SJSA1 (cell line): ENCODE results near the gene TSTD2. TPM values are rescaled to one million over a fixed set of nuclear protein-coding genes. Genes with fewer than 3 reads are reported as not detected.

ENCODE experiments used
- DNase-seq, 2 experiments: peaks; one replicate each; pipeline ENCODE4 v3.0.0-alpha.2; 2015 to 2020; ENCODE audit warnings: low spot score in 2 of 2, low read depth in 1 of 2
- H3K27ac ChIP-seq: fragments of 250-450 bp; sonication (Bioruptor Pico); 2 replicates; pipeline ENCODE4 v1.5.1; 2020; ENCODE audit warnings: mild to moderate bottlenecking, moderate library complexity
- H3K27me3 ChIP-seq: fragments of 250-450 bp; sonication (Bioruptor Pico); replicated peaks from 2 replicates; pipeline ENCODE4 v1.5.1; 2020; ENCODE audit warnings: mild to moderate bottlenecking, moderate library complexity
- H3K36me3 ChIP-seq: fragments of 250-450 bp; sonication (Bioruptor Pico); 2 replicates; pipeline ENCODE4 v1.5.1; 2020; ENCODE audit warnings: mild to moderate bottlenecking
- H3K4me1 ChIP-seq: fragments of 250-450 bp; sonication (Bioruptor Pico); replicated peaks from 2 replicates; pipeline ENCODE4 v1.6.1; 2021; ENCODE audit warnings: mild to moderate bottlenecking
- H3K4me3 ChIP-seq: fragments of 250-450 bp; sonication (Bioruptor Pico); 2 replicates; pipeline ENCODE4 v1.5.1; 2020; ENCODE audit warnings: mild to moderate bottlenecking
- H3K9me3 ChIP-seq: fragments of 250-450 bp; sonication (Bioruptor Pico); replicated peaks from 2 replicates; pipeline ENCODE4 v1.5.1; 2020; ENCODE audit warnings: mild to moderate bottlenecking
- total RNA-seq: library from RNA; depleted of rRNA; stranded (reverse); fragments of >200 nt; shearing (Covaris generic); gene quantifications from 2 replicates; pipeline ENCODE4 v1.2.3, GENCODE V29; 2014

The TSTD2 gene
- total RNA-seq, 1 experiment from 2014 or later = 11.9 TPM

DNA sequence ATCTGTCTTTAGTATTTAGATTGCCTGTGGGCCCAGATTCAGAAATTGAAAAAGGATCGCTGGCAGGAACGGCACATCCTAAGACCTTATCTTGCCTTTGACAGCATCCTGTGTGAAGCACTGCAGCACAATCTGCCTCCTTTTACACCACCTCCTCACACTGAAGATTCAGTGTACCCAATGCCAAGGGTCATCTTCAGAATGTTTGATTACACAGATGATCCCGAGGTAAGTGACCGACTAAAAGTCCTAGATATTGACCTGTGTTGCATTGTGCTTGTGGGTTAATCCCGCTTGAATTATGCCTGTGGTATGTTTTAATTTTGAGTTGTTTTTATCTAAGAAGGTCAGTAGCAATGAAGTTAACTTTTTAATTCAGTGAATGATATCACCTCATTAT lies 14.8 kb upstream of the TSTD2 start:
- Histone ChIP-seq H3K4me3 (no peak overlapping the region), H3K36me3 (peaks cover 72% of the 10 kb centered on the region)

GRCh38 chr9:97645720-97646119 lies 12.6 kb upstream of the TSTD2 start:
- Histone ChIP-seq H3K4me1 (no peaks in the 10 kb centered on the region), H3K36me3 (peaks cover 72% of the 10 kb centered on the region), H3K4me3 (no peak overlapping the region), H3K27me3 (no peaks in the 10 kb centered on the region), H3K27ac (no peak overlapping the region), H3K9me3 (no peaks in the 10 kb centered on the region)
- no peak for DNase-seq

More for the DNA sequence above, 14.8 kb upstream of the TSTD2 start:
- DNase-seq = no peak
- Histone ChIP-seq H3K9me3 (no peaks in the 10 kb centered on the region), H3K4me1 (peaks cover 11% of the 10 kb centered on the region), H3K27me3 (no peaks in the 10 kb centered on the region), H3K27ac (no peak overlapping the region)

GRCh38 chr9:97640325-97640724 lies 7.2 kb upstream of the TSTD2 start:
- no peaks in the 10 kb centered on the region for H3K9me3 ChIP-seq
- H3K36me3 ChIP-seq = peaks cover 53% of the 10 kb centered on the region
- DNase-seq = no peak
- no peak overlapping the region for H3K27ac ChIP-seq
- no peak overlapping the region for H3K4me3 ChIP-seq
- no peaks in the 10 kb centered on the region for H3K4me1 ChIP-seq
- no peaks in the 10 kb centered on the region for H3K27me3 ChIP-seq

- H3K9me3 ChIP-seq = no peaks in the 10 kb centered on the region
- no peak overlapping the region for H3K27ac ChIP-seq
- no peak overlapping the region for H3K4me3 ChIP-seq
- no peak for DNase-seq
- no peaks in the 10 kb centered on the region for H3K4me1 ChIP-seq
- no peaks in the 10 kb centered on the region for H3K27me3 ChIP-seq
- peaks cover 39% of the 10 kb centered on the region for H3K36me3 ChIP-seq
Measured at GRCh38 chr9:97638666-97639065, 5.5 kb upstream of the TSTD2 start.

- DNase-seq = no peak
- Histone ChIP-seq H3K36me3 (peaks cover 24% of the 10 kb centered on the region), H3K27me3 (no peaks in the 10 kb centered on the region), H3K27ac (no peak overlapping the region), H3K4me1 (peaks cover 3% of the 10 kb centered on the region; the same call in 1 of the 2 replicates), H3K4me3 (no peak overlapping the region), H3K9me3 (no peaks in the 10 kb centered on the region)
Measured at GRCh38 chr9:97636903-97637302, 3.7 kb upstream of the TSTD2 start.

- Histone ChIP-seq H3K4me1 (peaks cover 5% of the 10 kb centered on the region; the same call in 1 of the 2 replicates), H3K27ac (no peak overlapping the region), H3K4me3 (peak overlapping the region; percentile 66), H3K27me3 (no peaks in the 10 kb centered on the region), H3K9me3 (no peaks in the 10 kb centered on the region), H3K36me3 (peaks cover 8% of the 10 kb centered on the region; the same call in 1 of the 2 replicates)
- DNase-seq = no peak
Measured at GRCh38 chr9:97635026-97635425, 1.9 kb upstream of the TSTD2 start.

DNA sequence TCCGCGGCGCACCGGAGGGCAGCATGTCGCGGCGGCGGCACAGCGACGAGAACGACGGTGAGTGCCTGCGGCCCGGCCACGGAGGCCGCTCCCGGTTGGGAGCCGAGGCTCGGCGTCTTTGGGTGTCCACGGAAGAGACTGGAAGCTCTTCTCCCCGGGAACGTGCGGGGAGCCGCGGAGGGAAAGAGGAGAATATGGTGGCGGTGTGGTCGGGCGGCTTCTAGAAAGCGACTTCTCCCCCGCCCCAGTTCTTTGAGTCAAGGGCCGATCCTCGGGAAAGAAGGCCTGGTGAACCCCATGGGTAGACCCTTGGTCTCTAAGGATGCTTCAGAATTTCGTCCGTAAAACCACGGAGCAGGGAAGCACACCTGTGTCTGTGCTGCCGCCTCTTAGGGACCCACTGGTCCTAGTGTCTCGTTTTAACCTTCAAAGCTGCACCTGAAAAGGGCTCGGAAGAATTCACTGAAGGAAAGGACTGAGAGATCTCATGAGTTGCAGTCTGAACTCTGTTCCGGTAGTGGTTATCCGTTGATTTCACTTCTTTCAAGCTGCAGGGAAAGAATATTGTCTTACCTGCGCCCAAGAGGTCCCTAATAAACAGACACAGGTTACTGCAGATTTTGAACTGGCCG lies 807 bp upstream of the TSTD2 start:
- DNase-seq = no peak
- peak overlapping the region; percentile 66 for H3K4me3 ChIP-seq
- H3K27ac ChIP-seq = peak overlapping the region; percentile 97
- H3K4me1 ChIP-seq = peaks cover 5% of the 10 kb centered on the region
- no peaks in the 10 kb centered on the region for H3K27me3 ChIP-seq
- no peaks in the 10 kb centered on the region for H3K9me3 ChIP-seq
- H3K36me3 ChIP-seq = peaks cover 8% of the 10 kb centered on the region; the same call in 1 of the 2 replicates

DNA sequence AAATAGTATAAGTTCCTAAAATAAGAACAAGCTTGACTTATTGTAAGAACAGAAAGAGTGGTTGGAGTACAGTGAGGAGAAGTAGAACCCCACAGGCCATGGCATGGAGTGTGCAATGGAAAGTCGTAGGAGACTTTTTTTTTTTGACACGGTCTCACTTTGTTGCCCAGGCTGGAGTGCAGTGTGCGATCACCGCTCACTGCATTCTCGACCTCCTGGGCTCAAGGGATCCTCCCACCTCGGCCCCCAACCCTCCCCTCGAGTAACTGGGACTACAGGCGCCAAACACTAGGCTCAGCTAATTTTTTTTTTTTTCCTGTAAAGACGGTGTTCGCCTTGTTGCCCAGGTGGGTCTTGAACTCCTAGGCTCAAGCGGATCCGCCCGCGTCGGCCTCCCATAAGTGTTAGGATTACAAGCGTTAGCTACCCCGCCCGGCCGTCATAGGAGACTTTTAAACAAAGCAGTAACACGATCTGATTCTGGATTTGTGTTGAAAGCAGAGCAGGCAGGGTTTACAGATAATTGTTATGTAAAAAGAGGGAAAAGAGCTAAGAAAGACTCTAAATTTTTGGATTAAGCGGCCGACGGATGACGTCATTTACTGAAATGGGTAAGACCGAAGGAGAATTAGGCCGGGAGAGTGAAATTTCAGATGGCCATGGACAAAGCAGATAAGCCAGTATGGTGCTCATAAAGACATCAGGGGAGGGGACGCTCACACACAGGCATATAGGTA lies 752 bp downstream of the TSTD2 start:
- Histone ChIP-seq H3K27me3 (no peaks in the 10 kb centered on the region), H3K4me3 (peak overlapping the region; percentile 66), H3K4me1 (peaks cover 21% of the 10 kb centered on the region), H3K9me3 (no peaks in the 10 kb centered on the region), H3K27ac (peak overlapping the region; percentile 97), H3K36me3 (peaks cover 8% of the 10 kb centered on the region; the same call in 1 of the 2 replicates)
- DNase-seq = peak in 1 of 2 experiments; percentile 92

GRCh38 chr9:97630591-97630990 lies 2.6 kb downstream of the TSTD2 start:
- H3K9me3 ChIP-seq = no peaks in the 10 kb centered on the region
- H3K36me3 ChIP-seq = peaks cover 6% of the 10 kb centered on the region
- peaks cover 25% of the 10 kb centered on the region for H3K4me1 ChIP-seq
- no peak overlapping the region for H3K4me3 ChIP-seq
- no peaks in the 10 kb centered on the region for H3K27me3 ChIP-seq
- DNase-seq = no peak
- H3K27ac ChIP-seq = no peak overlapping the region

DNA sequence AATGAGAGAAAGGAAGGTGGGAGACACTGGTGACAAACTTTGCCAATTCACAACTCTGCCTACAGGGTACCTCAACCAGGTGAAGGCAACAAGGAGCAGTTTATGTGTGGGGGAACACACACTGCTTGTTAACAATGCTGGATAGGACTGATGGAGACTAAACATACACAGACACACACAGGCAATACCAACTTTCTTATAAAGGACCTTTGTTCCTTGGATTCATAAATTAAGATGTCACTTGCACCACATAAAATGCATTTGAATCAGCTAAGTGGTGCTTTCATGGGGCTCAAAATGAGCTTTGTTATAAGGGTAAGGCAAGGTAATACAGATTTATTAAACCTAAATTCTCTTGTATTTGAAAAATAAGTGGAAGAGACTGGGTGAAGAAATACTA lies 4.0 kb downstream of the TSTD2 start:
- Histone ChIP-seq H3K4me1 (peaks cover 25% of the 10 kb centered on the region), H3K27ac (no peak overlapping the region), H3K27me3 (no peaks in the 10 kb centered on the region), H3K9me3 (no peaks in the 10 kb centered on the region), H3K36me3 (peaks cover 14% of the 10 kb centered on the region), H3K4me3 (no peak overlapping the region)
- DNase-seq = no peak

DNA sequence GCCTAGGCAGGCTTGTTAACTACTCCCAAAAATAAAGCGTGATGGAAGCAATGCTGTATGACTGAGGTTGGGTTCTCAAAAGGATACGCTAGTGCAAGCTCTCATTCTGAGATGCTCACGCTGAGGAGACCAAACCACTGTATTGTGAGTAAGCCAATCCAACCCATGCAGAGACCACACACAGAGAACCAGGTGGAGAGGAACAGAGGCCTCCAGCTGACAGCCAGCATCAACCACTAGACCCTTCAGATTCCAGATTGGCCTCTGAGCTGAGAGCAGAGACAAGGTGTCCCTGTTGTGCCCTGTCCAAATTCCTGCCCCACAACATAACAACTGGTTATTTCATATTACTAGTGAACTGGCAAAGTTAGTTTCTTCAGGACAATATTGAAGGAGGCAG lies 4.5 kb downstream of the TSTD2 start:
- H3K27me3 ChIP-seq = no peaks in the 10 kb centered on the region

DNA sequence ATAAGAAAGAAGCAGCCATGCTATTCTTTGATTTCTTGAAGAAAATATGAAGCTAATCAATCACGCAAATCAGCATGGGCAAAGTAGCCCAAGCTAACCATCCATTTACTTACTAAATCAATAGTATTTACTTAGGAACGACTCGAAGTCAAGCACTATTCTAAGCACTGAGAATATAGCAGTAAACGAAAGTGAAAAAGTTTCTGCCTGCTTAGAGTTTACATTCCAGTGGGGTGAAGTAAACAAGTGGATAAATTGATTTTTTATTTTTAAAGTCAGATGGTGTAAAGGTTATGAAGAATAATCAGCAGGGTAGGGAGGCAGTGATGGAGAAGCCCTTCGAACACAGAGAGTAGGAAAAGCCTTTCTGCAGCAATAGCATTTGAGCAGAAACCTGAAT lies 5.5 kb downstream of the TSTD2 start:
- peaks cover 12% of the 10 kb centered on the region for H3K36me3 ChIP-seq
- H3K4me1 ChIP-seq = peaks cover 25% of the 10 kb centered on the region
- no peaks in the 10 kb centered on the region for H3K27me3 ChIP-seq
- H3K9me3 ChIP-seq = no peaks in the 10 kb centered on the region
- no peak for DNase-seq
- no peak overlapping the region for H3K27ac ChIP-seq
- H3K4me3 ChIP-seq = no peak overlapping the region

More for the DNA sequence above, 4.5 kb downstream of the TSTD2 start:
- no peaks in the 10 kb centered on the region for H3K9me3 ChIP-seq
- H3K27ac ChIP-seq = no peak overlapping the region
- H3K4me1 ChIP-seq = peaks cover 25% of the 10 kb centered on the region
- no peak overlapping the region for H3K4me3 ChIP-seq
- peaks cover 12% of the 10 kb centered on the region for H3K36me3 ChIP-seq
- DNase-seq = peak in 1 of 2 experiments; percentile 47

- no peak overlapping the region for H3K27ac ChIP-seq
- peaks cover 14% of the 10 kb centered on the region for H3K36me3 ChIP-seq
- no peak overlapping the region for H3K4me3 ChIP-seq
- H3K27me3 ChIP-seq = no peaks in the 10 kb centered on the region
- DNase-seq = no peak
- peaks cover 19% of the 10 kb centered on the region for H3K4me1 ChIP-seq
- no peaks in the 10 kb centered on the region for H3K9me3 ChIP-seq
Measured at GRCh38 chr9:97625620-97626019, 7.5 kb downstream of the TSTD2 start.

- DNase-seq = no peak
- no peaks in the 10 kb centered on the region for H3K27me3 ChIP-seq
- H3K9me3 ChIP-seq = no peaks in the 10 kb centered on the region
- peaks cover 19% of the 10 kb centered on the region for H3K4me1 ChIP-seq
- H3K27ac ChIP-seq = no peak overlapping the region
- H3K4me3 ChIP-seq = no peak overlapping the region
- H3K36me3 ChIP-seq = peaks cover 19% of the 10 kb centered on the region
Measured at GRCh38 chr9:97623946-97624345, 9.2 kb downstream of the TSTD2 start.
